Activated CD4-positive, alpha-beta T cell treated with anti-CD3 and anti-CD28 coated beads, Interleukin-2, amount 50 U/mL, for 48 hours (primary cell): ENCODE data around the gene SGMS1.
"Not testable (repeated sequence)": the region's sequence is repeated elsewhere in the genome, so short reads cannot be mapped to it uniquely, and the experiment has no call there.

Experiments used
- DNase-seq, 2 experiments: peaks; one replicate each; pipeline ENCODE4 v3.0.0-alpha.2; 2020

Gene SGMS1

GRCh38 chr10:50501478-50501877, 122.3 kb downstream of the SGMS1 start:
- no peak for DNase-seq

GRCh38 chr10:50498465-50498864, 125.3 kb downstream of the SGMS1 start:
- DNase-seq: no peak

- no peak for DNase-seq
Observed at GRCh38 chr10:50497758-50498157, 126.0 kb downstream of the SGMS1 start.

- no peak for DNase-seq
Observed at GRCh38 chr10:50496228-50496627, 127.5 kb downstream of the SGMS1 start.

GRCh38 chr10:50490241-50490640, 133.5 kb downstream of the SGMS1 start:
- no peak for DNase-seq

- not testable (repeated sequence) for DNase-seq
Observed at GRCh38 chr10:50484550-50484949, 139.2 kb downstream of the SGMS1 start.

- no peak for DNase-seq
Observed at GRCh38 chr10:50480054-50481007, 143.4 kb downstream of the SGMS1 start.

- no peak for DNase-seq
Observed at GRCh38 chr10:50477287-50478203, 146.2 kb downstream of the SGMS1 start.

- DNase-seq: no peak
Observed at GRCh38 chr10:50473756-50474155, 150.0 kb downstream of the SGMS1 start.

- no peak for DNase-seq
Observed at GRCh38 chr10:50472914-50473313, 150.8 kb downstream of the SGMS1 start.

GRCh38 chr10:50471583-50471975, 152.2 kb downstream of the SGMS1 start:
- no peak for DNase-seq

GRCh38 chr10:50470798-50471582, 152.8 kb downstream of the SGMS1 start:
- no peak for DNase-seq

GRCh38 chr10:50470345-50470744, 153.4 kb downstream of the SGMS1 start:
- no peak for DNase-seq

- no peak for DNase-seq
Observed at GRCh38 chr10:50469778-50470193, 154.0 kb downstream of the SGMS1 start.

- DNase-seq: no peak
Observed at GRCh38 chr10:50469288-50469687, 154.5 kb downstream of the SGMS1 start.

GRCh38 chr10:50467209-50467608, 156.5 kb downstream of the SGMS1 start:
- DNase-seq: no peak

GRCh38 chr10:50464004-50464409, 159.7 kb downstream of the SGMS1 start:
- no peak for DNase-seq

GRCh38 chr10:50461834-50462233, 161.9 kb downstream of the SGMS1 start:
- DNase-seq: no peak

- DNase-seq: no peak
Observed at GRCh38 chr10:50461123-50461522, 162.6 kb downstream of the SGMS1 start.

- DNase-seq: no peak
Observed at GRCh38 chr10:50456719-50457118, 167.0 kb downstream of the SGMS1 start.

GRCh38 chr10:50453940-50454339, 169.8 kb downstream of the SGMS1 start:
- no peak for DNase-seq

GRCh38 chr10:50452603-50453002, 171.2 kb downstream of the SGMS1 start:
- DNase-seq: no peak

- no peak for DNase-seq
Observed at GRCh38 chr10:50447691-50448090, 176.1 kb downstream of the SGMS1 start.
